GM23338 (cell line): ENCODE measurements around the gene CFAP97. TPM values are rescaled to one million over a fixed set of nuclear protein-coding genes. Genes with fewer than 3 reads are reported as not detected.
A peak's percentile ranks its signal among the peaks of the same experiment; 100 is the strongest.

Experiments
- ATAC-seq: fragments of 200-7000 bp; cut with Tn5 transposase; 3 replicates; pipeline ENCODE4 v1.9.1; 2020
- DNase-seq: peaks from one replicate; pipeline ENCODE4 v3.0.0-alpha.2; 2015; ENCODE audit warnings: low spot score
- H2AFZ ChIP-seq: fragments of 200-600 bp; sonication (generic); 2 replicates; pipeline ENCODE4 v1.8.0; 2016; ENCODE audit warnings: antibody characterized with exemption, mild to moderate bottlenecking, moderate library complexity
- H3F3A ChIP-seq: fragments of 200-600 bp; sonication (generic); replicated peaks from 2 replicates; pipeline ENCODE4 v1.8.0; 2017; ENCODE audit warnings: antibody characterized with exemption, mixed run types, low read depth
- H3K27ac ChIP-seq: fragments of 200-600 bp; sonication (generic); 2 replicates; pipeline ENCODE4 v1.6.1; 2016; ENCODE audit warnings: low read depth
- H3K27me3 ChIP-seq: fragments of 200-600 bp; sonication (generic); 2 replicates; pipeline ENCODE4 v1.8.0; 2016; ENCODE audit warnings: mild to moderate bottlenecking, mixed run types, moderate library complexity; ENCODE audit not compliant: insufficient read depth
- H3K36me3 ChIP-seq: fragments of 200-600 bp; sonication (generic); 2 replicates; pipeline ENCODE4 v1.8.0; 2016; ENCODE audit warnings: mild to moderate bottlenecking; ENCODE audit not compliant: insufficient read depth
- H3K4me1 ChIP-seq: fragments of 200-600 bp; sonication (generic); 2 replicates; pipeline ENCODE4 v1.8.0; 2016; ENCODE audit warnings: mild to moderate bottlenecking, moderate library complexity; ENCODE audit not compliant: insufficient read depth
- H3K4me2 ChIP-seq: fragments of 200-600 bp; sonication (generic); 2 replicates; pipeline ENCODE4 v1.7.1; 2017; ENCODE audit warnings: mixed run types
- H3K4me3 ChIP-seq: fragments of 200-600 bp; sonication (generic); 2 replicates; pipeline ENCODE4 v1.6.1; 2016; ENCODE audit warnings: mixed run types
- H3K79me2 ChIP-seq: fragments of 200-600 bp; sonication (generic); replicated peaks from 2 replicates; pipeline ENCODE4 v1.8.0; 2017; ENCODE audit warnings: mild to moderate bottlenecking; ENCODE audit not compliant: insufficient read depth
- H3K9me2 ChIP-seq: fragments of 200-600 bp; sonication (generic); 2 replicates; pipeline ENCODE4 v1.8.0; 2017; ENCODE audit not compliant: insufficient read depth
- H4K20me1 ChIP-seq: fragments of 200-600 bp; sonication (generic); replicated peaks from 2 replicates; pipeline ENCODE4 v1.8.0; 2017; ENCODE audit warnings: mild to moderate bottlenecking; ENCODE audit not compliant: insufficient read depth
- H3K27ac Mint-ChIP-seq: 2 replicates; pipeline ENCODE4 v1.8.0; 2020; ENCODE audit warnings: inconsistent platforms, mild to moderate bottlenecking, moderate library complexity, mixed read lengths
- H3K27me3 Mint-ChIP-seq: 3 replicates; pipeline ENCODE4 v1.8.0; 2022; ENCODE audit warnings: low read depth, mild to moderate bottlenecking, moderate library complexity, mixed read lengths, inconsistent platforms; ENCODE audit not compliant: insufficient read depth, poor library complexity
- H3K36me3 Mint-ChIP-seq: 3 replicates; pipeline ENCODE4 v1.8.0; 2021; ENCODE audit warnings: low read depth, mild to moderate bottlenecking, inconsistent platforms, moderate library complexity, mixed read lengths
- H3K4me1 Mint-ChIP-seq: 3 replicates; pipeline ENCODE4 v1.8.0; 2020; ENCODE audit warnings: mild to moderate bottlenecking, inconsistent platforms, mixed read lengths
- H3K4me3 Mint-ChIP-seq: 3 replicates; pipeline ENCODE4 v1.8.0; 2021; ENCODE audit warnings: moderate library complexity, mild to moderate bottlenecking, inconsistent platforms, mixed read lengths
- H3K9me3 Mint-ChIP-seq: 3 replicates; pipeline ENCODE4 v1.8.0; 2020; ENCODE audit warnings: moderate library complexity, mild to moderate bottlenecking, inconsistent platforms, mixed read lengths
- CREB1 ChIP-seq: fragments of 250-450 bp; sonication (Bioruptor Pico); IDR thresholded peaks from 2 replicates; pipeline ENCODE4 v1.5.0; 2020; ENCODE audit warnings: low read depth, mild to moderate bottlenecking, moderate library complexity
- ETS1 ChIP-seq: IDR thresholded peaks from 2 replicates; pipeline ENCODE4 v1.6.1; 2016; ENCODE audit warnings: antibody characterized with exemption
- EZH2 ChIP-seq: fragments of 200-600 bp; sonication (generic); IDR thresholded peaks from one replicate; pipeline ENCODE4 v1.8.0; 2017; ENCODE audit warnings: antibody characterized with exemption, mild to moderate bottlenecking, low read depth; ENCODE audit not compliant: unreplicated experiment
- EZH2phosphoT487 ChIP-seq: fragments of 200-600 bp; sonication (generic); IDR thresholded peaks from one replicate; pipeline ENCODE4 v1.8.1; 2018; ENCODE audit warnings: antibody characterized with exemption; ENCODE audit not compliant: unreplicated experiment
- REST ChIP-seq: IDR thresholded peaks from one replicate; pipeline ENCODE4 v1.6.1; 2018; ENCODE audit warnings: antibody characterized with exemption; ENCODE audit not compliant: unreplicated experiment
- STAT1 ChIP-seq: IDR thresholded peaks from one replicate; pipeline ENCODE4 v1.6.1; 2016; ENCODE audit warnings: antibody characterized with exemption; ENCODE audit not compliant: unreplicated experiment
- ZNF331 ChIP-seq: fragments of 250-450 bp; sonication (Bioruptor Pico); IDR thresholded peaks from 2 replicates; pipeline ENCODE4 v1.5.0; 2020; ENCODE audit warnings: low read depth, mild to moderate bottlenecking, moderate library complexity
- ZNF462 ChIP-seq: fragments of 250-450 bp; sonication (Bioruptor Pico); IDR thresholded peaks from 2 replicates; pipeline ENCODE4 v1.5.0; 2020; ENCODE audit warnings: mild to moderate bottlenecking, moderate library complexity
- polyA plus RNA-seq: library from polyadenylated mRNA; unstranded; fragments of >200 nt; fragmentation: Nextera tagmentation; extraction: Ambion mirVana; gene quantifications from 2 replicates; pipeline ENCODE4 v1.2.1, GENCODE V29; 2016
- total RNA-seq: library from RNA; depleted of rRNA; stranded (reverse); fragments of >200 nt; shearing (Covaris generic); gene quantifications from 2 replicates; pipeline ENCODE4 v1.2.3, GENCODE V29; 2014

The CFAP97 gene
- total and polyA plus RNA-seq, 2 experiments from 2014 or later = 37.7 to 73.3 TPM

- no peaks in the 10 kb centered on the region for H3K4me1 Mint-ChIP-seq
- H3K27ac Mint-ChIP-seq = no peak overlapping the region
- no peaks in the 10 kb centered on the region for H4K20me1 ChIP-seq
- TF ChIP-seq REST = no peak
- no peak for TF ChIP-seq STAT1
- TF ChIP-seq EZH2phosphoT487 = no peak
- no peak for TF ChIP-seq ZNF462 (CRISPR knock-in tag)
- TF ChIP-seq ETS1 = no peak
- TF ChIP-seq ZNF331 (CRISPR knock-in tag) = no peak
- TF ChIP-seq CREB1 = no peak
- TF ChIP-seq EZH2 = no peak
- no peaks in the 10 kb centered on the region for H3K9me2 ChIP-seq
- H3K4me1 ChIP-seq = no peaks in the 10 kb centered on the region; the same call in 1 of the 2 replicates
- no peak overlapping the region for H3K4me2 ChIP-seq
- peaks cover 61% of the 10 kb centered on the region for H3K79me2 ChIP-seq
- no peaks in the 10 kb centered on the region for H3F3A ChIP-seq
- H3K27me3 ChIP-seq = no peaks in the 10 kb centered on the region
- no peaks in the 10 kb centered on the region for H3K27me3 Mint-ChIP-seq
- peak; percentile 53; the same call in 2 of the 3 replicates for ATAC-seq
- H3K36me3 Mint-ChIP-seq = peaks cover 21% of the 10 kb centered on the region; the same call in 2 of the 3 replicates
- peak; percentile 19 for DNase-seq
- H3K36me3 ChIP-seq = peaks cover 10% of the 10 kb centered on the region; the same call in 1 of the 2 replicates
- no peak overlapping the region for H3K4me3 Mint-ChIP-seq
- peaks cover 20% of the 10 kb centered on the region for H3K9me3 Mint-ChIP-seq
- no peak overlapping the region for H3K4me3 ChIP-seq
- no peak overlapping the region for H2AFZ ChIP-seq
- no peak overlapping the region for H3K27ac ChIP-seq
Measured at GRCh38 chr4:185235843-185236503, 32.2 kb upstream of the CFAP97 start.
